Spleen (tissue), 7 donors: ENCODE results near the gene ASIC1.

Experiments used
- POLR2A ChIP-seq, 3 donors: fragments of 450-650 bp; IDR thresholded peaks; one replicate each; pipeline ENCODE4 v1.5.1; 2017; ENCODE audit warnings: antibody characterized with exemption in 3 of 3, mild to moderate bottlenecking in 1 of 3
- POLR2AphosphoS5 ChIP-seq, 3 donors: sonication (generic); formaldehyde crosslinking; IDR thresholded peaks; one replicate each; pipeline ENCODE4 v1.5.1; 2017; ENCODE audit warnings: antibody characterized with exemption in 3 of 3
- TF ChIP-seq, protein P1 (sequence below), 11 experiments: fragments of 200-600 bp in 7 of 11; fragments of 450-650 bp in 4 of 11; sonication (generic) in 4 of 11; IDR thresholded peaks in 8 of 11; conservative IDR thresholded peaks in 3 of 11; 1 replicate in 7 of 11; 2 replicates in 4 of 11; pipeline versions ENCODE4 v1.4.0 to v1.8.0; 2016 to 2021; ENCODE audit warnings: antibody characterized with exemption in 11 of 11, inconsistent platforms in 4 of 11, mild to moderate bottlenecking in 1 of 11
- donor health status: DM: no; HTN: no; CAD: no; lungs with moderate emphysema.
- donor health status: DM: no; HTN: no; CAD: no.
- donor health status: DM: no; HTN: no; CAD: no.

GRCh38 chr12:50052544-50052943 lies 4.9 kb upstream of the ASIC1 start:
- TF ChIP-seq, protein P1, sequence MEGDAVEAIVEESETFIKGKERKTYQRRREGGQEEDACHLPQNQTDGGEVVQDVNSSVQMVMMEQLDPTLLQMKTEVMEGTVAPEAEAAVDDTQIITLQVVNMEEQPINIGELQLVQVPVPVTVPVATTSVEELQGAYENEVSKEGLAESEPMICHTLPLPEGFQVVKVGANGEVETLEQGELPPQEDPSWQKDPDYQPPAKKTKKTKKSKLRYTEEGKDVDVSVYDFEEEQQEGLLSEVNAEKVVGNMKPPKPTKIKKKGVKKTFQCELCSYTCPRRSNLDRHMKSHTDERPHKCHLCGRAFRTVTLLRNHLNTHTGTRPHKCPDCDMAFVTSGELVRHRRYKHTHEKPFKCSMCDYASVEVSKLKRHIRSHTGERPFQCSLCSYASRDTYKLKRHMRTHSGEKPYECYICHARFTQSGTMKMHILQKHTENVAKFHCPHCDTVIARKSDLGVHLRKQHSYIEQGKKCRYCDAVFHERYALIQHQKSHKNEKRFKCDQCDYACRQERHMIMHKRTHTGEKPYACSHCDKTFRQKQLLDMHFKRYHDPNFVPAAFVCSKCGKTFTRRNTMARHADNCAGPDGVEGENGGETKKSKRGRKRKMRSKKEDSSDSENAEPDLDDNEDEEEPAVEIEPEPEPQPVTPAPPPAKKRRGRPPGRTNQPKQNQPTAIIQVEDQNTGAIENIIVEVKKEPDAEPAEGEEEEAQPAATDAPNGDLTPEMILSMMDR (IDR thresholded peaks at IDR 0.05 in 8 of 11, conservative IDR thresholded peaks at IDR 0.05 in 3 of 11), result no peak
- TF ChIP-seq POLR2AphosphoS5 (IDR thresholded peaks at IDR 0.05) (no peak), POLR2A (IDR thresholded peaks at IDR 0.05) (no peak)
